HG02623 (cell line): ENCODE data around the gene GREB1.

Experiments
- ATAC-seq: cut with Tn5 transposase; IDR thresholded peaks from one replicate; pipeline ENCODE4 v1.9.1; 2021; ENCODE audit warnings: moderate library complexity; ENCODE audit not compliant: unreplicated experiment

Gene GREB1

GRCh38 chr2:11533278-11534070 is at the start of gene GREB1:
GREB1 (plus strand) TSS chr2:11534045; CDS start chr2:11556615, 22,570 bp downstream.
- no peak for ATAC-seq

- no peak for ATAC-seq
Measured at GRCh38 chr2:11488809-11489208, 45.0 kb upstream of the GREB1 start.

- ATAC-seq: no peak
Measured at GRCh38 chr2:11490194-11490593, 43.7 kb upstream of the GREB1 start.

- no peak for ATAC-seq
Measured at GRCh38 chr2:11491348-11491933, 42.4 kb upstream of the GREB1 start.

- no peak for ATAC-seq
Measured at GRCh38 chr2:11492244-11492643, 41.6 kb upstream of the GREB1 start.

GRCh38 chr2:11492720-11493119 is 41.1 kb upstream of the GREB1 start:
- no peak for ATAC-seq

GRCh38 chr2:11493282-11493681 is 40.6 kb upstream of the GREB1 start:
- no peak for ATAC-seq

GRCh38 chr2:11494310-11494709 is 39.5 kb upstream of the GREB1 start:
- ATAC-seq: no peak

GRCh38 chr2:11495844-11496681 is 37.8 kb upstream of the GREB1 start:
- ATAC-seq: no peak

- ATAC-seq: peak; percentile 94
Measured at GRCh38 chr2:11498543-11499034, 35.3 kb upstream of the GREB1 start.

- no peak for ATAC-seq
Measured at GRCh38 chr2:11499081-11499743, 34.6 kb upstream of the GREB1 start.

GRCh38 chr2:11500702-11501303 is 33.0 kb upstream of the GREB1 start:
- no peak for ATAC-seq

- ATAC-seq: no peak
Measured at GRCh38 chr2:11502740-11503292, 31.0 kb upstream of the GREB1 start.

GRCh38 chr2:11503354-11503927 is 30.4 kb upstream of the GREB1 start:
- ATAC-seq: no peak

- no peak for ATAC-seq
Measured at GRCh38 chr2:11505652-11506610, 27.9 kb upstream of the GREB1 start.

- ATAC-seq: no peak
Measured at GRCh38 chr2:11506611-11506969, 27.3 kb upstream of the GREB1 start.

- no peak for ATAC-seq
Measured at GRCh38 chr2:11507517-11507916, 26.3 kb upstream of the GREB1 start.

- no peak for ATAC-seq
Measured at GRCh38 chr2:11508279-11508678, 25.6 kb upstream of the GREB1 start.
